ENCODE measurements around the gene ALDH18A1.

The ALDH18A1 gene

GRCh38 chr10:95574649-95575365 lies 81.7 kb downstream of the ALDH18A1 start:
- no peak for DNase-seq (ENCODE audit: low read depth in 2 of 2)
- TF ChIP-seq CTCF (IDR thresholded peaks at IDR 0.05; ENCODE audit: low read depth, low read length) = no peak
- no peak overlapping the region for H3K4me3 ChIP-seq (replicated peaks in 1 of 2; ENCODE audit: low read depth in 2 of 2, low read length in 2 of 2)

- DNase-seq (ENCODE audit: low read depth in 2 of 2) = no peak
These were observed 82.4 kb downstream of the ALDH18A1 start for GRCh38 chr10:95573964-95574604.

GRCh38 chr10:95573527-95573926 lies 83.0 kb downstream of the ALDH18A1 start:
- no peak overlapping the region for H3K4me3 ChIP-seq (replicated peaks in 1 of 2; ENCODE audit: low read depth in 2 of 2, low read length in 2 of 2)
- TF ChIP-seq CTCF (IDR thresholded peaks at IDR 0.05; ENCODE audit: low read depth, low read length) = no peak
- DNase-seq (ENCODE audit: low read depth in 2 of 2) = no peak

More at GRCh38 chr10:95573964-95574604, 82.4 kb downstream of the ALDH18A1 start:
- no peak for TF ChIP-seq CTCF (IDR thresholded peaks at IDR 0.05; ENCODE audit: low read depth, low read length)
- H3K4me3 ChIP-seq (replicated peaks in 1 of 2; ENCODE audit: low read depth in 2 of 2, low read length in 2 of 2) = no peak overlapping the region

GRCh38 chr10:95572131-95572820 lies 84.2 kb downstream of the ALDH18A1 start:
- no peak for DNase-seq (ENCODE audit: low read depth in 2 of 2)
- no peak overlapping the region for H3K4me3 ChIP-seq (replicated peaks in 1 of 2; ENCODE audit: low read depth in 2 of 2, low read length in 2 of 2)
- TF ChIP-seq CTCF (IDR thresholded peaks at IDR 0.05; ENCODE audit: low read depth, low read length) = no peak

GRCh38 chr10:95571390-95571789 lies 85.1 kb downstream of the ALDH18A1 start:
- TF ChIP-seq CTCF (IDR thresholded peaks at IDR 0.05; ENCODE audit: low read depth, low read length) = no peak
- H3K4me3 ChIP-seq (replicated peaks in 1 of 2; ENCODE audit: low read depth in 2 of 2, low read length in 2 of 2) = no peak overlapping the region
- no peak for DNase-seq (ENCODE audit: low read depth in 2 of 2)

- DNase-seq (ENCODE audit: low read depth in 2 of 2) = peak; percentile 10 to 13
- H3K4me3 ChIP-seq (replicated peaks in 1 of 2; ENCODE audit: low read depth in 2 of 2, low read length in 2 of 2) = no peak overlapping the region
- TF ChIP-seq CTCF (IDR thresholded peaks at IDR 0.05; ENCODE audit: low read depth, low read length) = no peak
These were observed 87.1 kb downstream of the ALDH18A1 start for GRCh38 chr10:95569368-95569767.

Data from cardiac fibroblast (primary cell).